PC-3 (cell line): Measurements from ENCODE around the gene MRPL21.

Experiments used
- CTCF ChIP-seq: fragments of 300-600 bp; sonication (generic); conservative IDR thresholded peaks from 2 replicates; pipeline ENCODE4 v1.5.1; 2017; ENCODE audit warnings: antibody characterized with exemption, low read depth, mild to moderate bottlenecking, low read length
- EZH2phosphoT487 ChIP-seq: fragments of 300-600 bp; sonication (generic); IDR thresholded peaks from 2 replicates; pipeline ENCODE4 v1.6.1; 2018; ENCODE audit warnings: mild to moderate bottlenecking, antibody characterized with exemption, low read length, borderline replicate concordance

- TF ChIP-seq CTCF (no peak), EZH2phosphoT487 (no peak)
Measured at GRCh38 chr11:68847395-68847794, 56.2 kb downstream of the MRPL21 start.
